Pulmonary artery endothelial cell (primary cell): Measurements from ENCODE around the gene C3. TPM values are rescaled to one million over a fixed set of nuclear protein-coding genes. Genes with fewer than 3 reads are reported as not detected.
"Not testable (repeated sequence)": the region's sequence is repeated elsewhere in the genome, so short reads cannot be mapped to it uniquely, and the experiment has no call there.

ENCODE experiments used
- DNase-seq: peaks from one replicate; pipeline ENCODE4 v3.0.0-alpha.2; 2011; ENCODE audit warnings: low read depth, low spot score
- total RNA-seq: library from RNA; depleted of rRNA; stranded (reverse); fragments of >200 nt; gene quantifications from 2 replicates; pipeline ENCODE4 v1.2.3, GENCODE V29; 2014

The C3 gene
- total RNA-seq = under 0.01 and 0.28 TPM in 2 replicates

- no peak for DNase-seq
Measured at GRCh38 chr19:6720369-6721137, at the start of gene C3. Gene C3, minus strand, starts transcription at chr19:6720650. Its CDS starts 61 bp downstream, at chr19:6720589.

GRCh38 chr19:6769006-6769619, 48.7 kb upstream of the C3 start:
- no peak for DNase-seq

GRCh38 chr19:6768236-6768785, 47.9 kb upstream of the C3 start:
- DNase-seq = no peak

GRCh38 chr19:6767357-6768235, 47.1 kb upstream of the C3 start, which contains the start of gene SH2D3A:
Gene SH2D3A, minus strand, starts transcription at chr19:6767435. Its CDS starts 3,687 bp downstream, at chr19:6763748.
- no peak for DNase-seq

GRCh38 chr19:6767081-6767356, 46.6 kb upstream of the C3 start:
- no peak for DNase-seq

GRCh38 chr19:6766357-6767080, 46.1 kb upstream of the C3 start:
- DNase-seq = no peak

- no peak for DNase-seq
Measured at GRCh38 chr19:6765738-6766356, 45.4 kb upstream of the C3 start.

GRCh38 chr19:6762253-6762797, 41.9 kb upstream of the C3 start:
- not testable (repeated sequence) for DNase-seq

- no peak for DNase-seq
Measured at GRCh38 chr19:6761053-6761676, 40.7 kb upstream of the C3 start.

GRCh38 chr19:6760606-6761005, 40.2 kb upstream of the C3 start:
- DNase-seq = no peak

- DNase-seq = no peak
Measured at GRCh38 chr19:6754653-6755463, 34.4 kb upstream of the C3 start.

- no peak for DNase-seq
Measured at GRCh38 chr19:6754136-6754535, 33.7 kb upstream of the C3 start.

GRCh38 chr19:6753178-6754031, 33.0 kb upstream of the C3 start:
- DNase-seq = no peak

- DNase-seq = no peak
Measured at GRCh38 chr19:6752256-6753177, 32.1 kb upstream of the C3 start.

- no peak for DNase-seq
Measured at GRCh38 chr19:6751189-6751588, 30.7 kb upstream of the C3 start.

- no peak for DNase-seq
Measured at GRCh38 chr19:6750062-6750461, 29.6 kb upstream of the C3 start.

GRCh38 chr19:6748543-6748942, 28.1 kb upstream of the C3 start:
- DNase-seq = not testable (repeated sequence)
